NCI-H510A (cell line): ENCODE data around the gene TRMT10B.

Source experiments
- DNase-seq: peaks from one replicate; lab custom pipeline; 2025; lab: John Stamatoyannopoulos, UW

TRMT10B gene, protein sequence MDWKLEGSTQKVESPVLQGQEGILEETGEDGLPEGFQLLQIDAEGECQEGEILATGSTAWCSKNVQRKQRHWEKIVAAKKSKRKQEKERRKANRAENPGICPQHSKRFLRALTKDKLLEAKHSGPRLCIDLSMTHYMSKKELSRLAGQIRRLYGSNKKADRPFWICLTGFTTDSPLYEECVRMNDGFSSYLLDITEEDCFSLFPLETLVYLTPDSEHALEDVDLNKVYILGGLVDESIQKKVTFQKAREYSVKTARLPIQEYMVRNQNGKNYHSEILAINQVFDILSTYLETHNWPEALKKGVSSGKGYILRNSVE

GRCh38 chr9:37753489-37754190, at the start of gene TRMT10B:
TRMT10B (plus strand) TSS chr9:37753805; CDS start chr9:37761932, 8,127 bp downstream.
- DNase-seq = peak; percentile 25

DNA sequence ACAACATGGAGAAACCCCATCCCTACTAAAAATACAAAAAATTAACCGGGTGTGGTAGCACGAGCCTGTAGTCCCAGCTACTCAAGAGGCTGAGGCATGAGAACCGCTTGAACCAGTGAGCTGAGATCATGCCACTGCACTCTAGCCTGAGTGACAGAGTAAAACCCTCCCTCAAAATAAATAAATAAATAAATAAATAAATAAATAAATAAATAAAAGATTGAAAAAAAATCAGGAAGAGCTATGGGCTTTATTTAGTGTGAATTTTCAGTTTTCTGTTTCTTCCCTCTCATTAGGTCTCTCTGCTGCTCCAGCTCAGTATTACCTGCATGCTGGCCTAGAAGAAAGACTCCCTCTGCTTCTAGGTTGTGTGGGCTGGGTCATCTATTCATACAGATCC, 47.8 kb upstream of the TRMT10B start:
- no peak for DNase-seq

DNA sequence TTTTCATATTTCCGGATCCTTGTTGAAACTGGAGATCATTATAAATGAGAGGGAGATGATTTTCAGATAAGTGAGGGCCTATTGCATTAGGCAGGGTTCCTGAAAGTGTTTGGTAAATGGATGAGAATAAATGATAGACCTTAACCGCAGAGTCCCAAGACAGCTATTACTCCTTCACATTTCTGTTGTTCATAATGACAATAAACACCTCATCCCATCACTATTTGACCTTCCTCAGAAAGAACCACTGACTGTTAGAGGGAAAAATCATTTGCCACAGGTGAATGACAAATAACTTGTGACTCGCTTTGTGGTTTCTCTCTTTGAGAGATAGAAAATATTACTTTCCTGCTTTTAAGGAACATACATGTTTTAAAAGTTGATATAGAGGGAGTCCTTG, 47.3 kb upstream of the TRMT10B start:
- no peak for DNase-seq

DNA sequence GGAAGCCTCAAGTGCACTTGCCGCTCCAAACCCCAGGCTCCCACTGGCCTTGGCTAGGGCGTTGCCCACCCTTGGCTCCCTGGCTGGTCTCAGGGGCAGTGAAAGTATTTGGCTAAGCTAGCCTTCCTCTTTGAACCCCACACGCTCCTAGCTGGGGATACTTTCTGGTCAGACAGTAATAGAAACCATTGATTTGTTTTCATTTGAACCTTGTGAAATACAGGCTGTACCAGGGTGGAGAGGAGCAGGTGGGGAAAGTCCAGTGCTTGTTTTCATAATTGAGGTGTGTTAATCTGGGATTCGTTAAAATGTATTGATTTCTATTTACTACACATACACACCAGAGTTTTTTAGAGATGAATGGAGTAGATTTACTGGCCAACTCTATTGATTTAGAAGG, 45.9 kb upstream of the TRMT10B start:
- DNase-seq = no peak

GRCh38 chr9:37710046-37710445, 43.6 kb upstream of the TRMT10B start:
- DNase-seq = no peak

DNA sequence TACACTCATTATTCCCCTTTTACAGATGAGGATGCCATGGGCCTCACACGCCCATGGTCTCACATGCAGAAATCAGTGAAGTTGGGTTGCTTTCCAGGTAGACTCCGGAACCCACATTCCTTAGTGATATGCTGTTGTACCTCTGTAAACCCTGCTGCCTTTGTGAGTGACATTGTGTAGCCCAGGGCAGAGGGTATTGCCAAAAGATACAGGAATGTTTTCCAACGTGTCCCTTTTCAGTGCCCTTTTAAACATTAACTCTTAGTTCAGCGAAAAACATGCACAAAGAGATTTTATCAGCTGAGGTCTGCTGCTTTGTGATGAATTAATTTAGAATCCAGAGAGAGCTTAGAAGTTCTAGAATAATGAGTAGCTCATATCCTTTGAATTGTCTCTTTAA, 38.3 kb upstream of the TRMT10B start:
- no peak for DNase-seq

DNA sequence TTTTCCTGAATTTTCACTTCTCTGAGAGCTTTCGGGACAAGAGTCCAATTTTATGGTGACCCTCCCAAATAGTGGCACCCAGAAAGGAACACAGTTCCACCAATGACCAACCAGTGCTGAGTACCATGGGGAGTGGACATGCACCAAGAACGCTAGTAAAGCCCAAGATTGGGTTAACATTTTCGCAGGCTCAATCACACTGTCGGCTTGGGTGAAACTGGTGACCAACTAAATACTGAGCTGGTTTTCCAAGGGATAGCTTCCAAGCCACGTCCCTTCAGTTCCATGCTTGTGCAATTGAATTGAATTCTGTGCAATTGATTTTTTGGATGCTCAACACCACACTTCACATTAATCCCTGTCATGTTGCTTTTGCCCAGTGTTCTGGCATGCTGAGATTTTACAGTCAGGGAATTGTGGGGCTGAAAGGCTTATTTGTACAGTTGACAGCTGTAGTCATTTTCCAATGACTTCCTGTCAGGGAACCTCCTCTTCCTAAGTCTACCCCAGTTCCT, 37.6 kb upstream of the TRMT10B start:
- no peak for DNase-seq

GRCh38 chr9:37719526-37719925, 34.1 kb upstream of the TRMT10B start:
- DNase-seq = no peak

- DNase-seq = no peak
These were observed 26.6 kb upstream of the TRMT10B start for GRCh38 chr9:37727013-37727412.

- DNase-seq = no peak
These were observed 24.1 kb upstream of the TRMT10B start for GRCh38 chr9:37729499-37729898.

DNA sequence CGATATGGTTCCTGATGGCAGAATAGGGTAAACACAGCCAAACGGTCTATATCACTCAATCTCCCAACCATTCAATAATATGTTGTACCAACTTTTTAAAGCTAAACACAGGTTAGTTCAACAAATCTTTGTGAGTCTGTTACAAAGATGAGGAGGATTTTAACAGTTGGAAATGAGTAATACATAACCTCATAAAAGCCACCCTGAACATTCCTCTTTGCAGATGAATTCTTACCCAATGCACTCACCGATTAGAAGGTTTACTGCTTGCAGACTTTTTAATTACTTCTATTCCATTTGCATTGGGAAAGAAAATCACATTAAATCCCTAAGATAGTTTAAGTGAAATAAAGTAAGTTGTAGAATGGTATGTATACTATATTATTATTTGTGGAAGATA, 23.3 kb upstream of the TRMT10B start:
- no peak for DNase-seq

GRCh38 chr9:37730839-37731238, 22.8 kb upstream of the TRMT10B start:
- DNase-seq = no peak

DNA sequence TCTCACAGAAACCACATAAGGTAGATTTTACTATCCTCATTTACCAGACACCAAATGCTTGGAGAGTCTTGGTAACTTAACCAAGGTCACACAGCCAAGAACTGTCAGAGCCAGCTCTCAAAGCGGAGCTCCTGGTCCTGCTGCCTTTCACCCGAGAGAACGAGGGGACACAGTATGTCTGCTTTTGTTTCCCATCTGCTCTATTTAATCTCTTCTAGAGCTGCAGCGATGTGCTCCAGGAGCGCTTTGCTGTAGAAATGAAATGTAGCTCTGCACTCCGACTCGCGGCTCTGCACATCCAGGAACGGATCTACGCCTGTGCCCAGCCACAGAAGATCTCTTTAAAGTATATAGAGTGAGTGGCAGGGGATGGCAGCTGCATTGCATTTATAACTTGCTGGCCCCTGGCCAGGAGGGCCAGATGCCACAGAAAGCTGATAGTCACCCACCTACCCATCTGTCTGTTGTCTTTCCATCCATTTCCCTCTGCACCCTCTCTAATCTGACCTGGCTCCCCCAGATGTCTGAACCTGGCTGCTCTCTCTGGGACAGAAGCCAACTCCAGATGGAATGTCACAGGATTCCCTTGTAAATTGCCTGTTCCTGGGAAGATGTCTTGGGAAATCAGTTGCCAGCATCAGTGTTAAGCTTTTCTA, 21.4 kb upstream of the TRMT10B start:
- DNase-seq = no peak

DNA sequence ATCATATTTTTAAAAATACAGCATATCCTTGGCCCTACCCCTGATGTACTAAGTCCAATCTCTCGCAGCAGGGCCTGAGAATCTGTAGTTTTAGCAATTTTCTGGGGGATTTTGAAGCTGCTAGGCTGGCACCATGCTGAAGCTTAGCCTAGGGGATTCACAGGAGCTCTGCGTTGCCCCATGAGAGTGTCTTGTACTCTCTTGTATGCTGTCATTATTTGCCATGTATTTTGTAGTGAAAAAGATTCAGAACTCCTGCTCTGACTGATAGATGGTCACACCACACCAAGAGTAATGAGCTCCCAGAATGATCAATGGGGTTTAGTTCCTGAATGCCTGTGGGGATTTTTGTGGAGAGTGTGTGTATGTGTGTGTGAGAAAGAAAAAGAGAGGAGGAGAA, 20.7 kb upstream of the TRMT10B start:
- DNase-seq = no peak

GRCh38 chr9:37739222-37739621, 14.4 kb upstream of the TRMT10B start:
- no peak for DNase-seq

DNA sequence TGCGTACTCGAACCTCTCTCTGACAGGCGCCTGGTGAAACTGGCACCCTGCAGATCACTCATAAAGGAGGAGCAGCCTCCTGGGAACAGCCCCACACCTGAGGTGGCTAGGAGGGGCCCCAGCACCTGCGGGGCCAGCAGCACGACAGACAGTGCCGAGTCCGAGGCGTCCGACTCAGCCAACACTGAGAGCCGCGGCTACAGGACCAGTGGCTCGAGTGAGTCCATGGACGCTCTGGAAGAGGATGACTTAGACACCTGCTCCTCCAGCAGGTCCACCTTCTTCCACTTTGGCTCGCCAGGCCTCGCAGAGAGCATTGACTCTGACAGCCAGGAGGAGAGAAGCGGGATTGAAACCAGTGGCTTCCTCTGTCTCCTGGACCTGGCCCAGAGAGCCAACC, 13.5 kb upstream of the TRMT10B start:
- DNase-seq = no peak

DNA sequence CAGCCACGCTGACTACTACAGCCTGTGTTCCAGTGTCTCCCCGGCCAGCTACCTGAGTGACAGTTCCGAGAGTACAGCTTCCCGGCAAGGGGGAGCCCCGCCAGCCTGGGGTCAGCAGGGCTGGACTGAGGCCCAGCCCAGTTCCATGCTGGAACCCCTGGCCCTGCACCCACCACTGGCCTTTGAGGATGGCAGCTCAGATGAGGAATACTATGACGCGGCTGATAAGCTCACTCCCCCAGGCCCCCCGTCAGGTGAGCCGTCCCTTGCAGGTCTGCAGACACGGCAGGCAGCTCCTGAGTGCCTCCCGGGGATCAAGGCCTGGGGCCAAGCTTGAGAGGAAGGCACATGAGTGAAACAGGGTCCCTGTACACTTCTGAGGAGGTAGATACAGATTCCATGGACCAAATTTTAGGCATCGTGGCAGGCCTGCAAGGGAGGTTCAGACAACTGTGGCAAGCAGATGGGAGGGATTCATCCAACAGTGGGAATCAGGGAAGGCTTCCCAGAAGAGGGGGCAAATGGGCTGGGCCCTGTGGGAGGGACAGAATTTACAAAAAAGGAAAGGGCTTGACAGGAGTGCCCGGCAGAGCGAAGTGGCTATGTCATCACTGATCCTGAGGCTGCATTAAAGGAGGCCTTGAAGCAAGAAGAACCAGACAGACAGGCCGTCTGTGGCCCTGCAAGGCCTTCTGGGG, 12.8 kb upstream of the TRMT10B start:
- DNase-seq = no peak

DNA sequence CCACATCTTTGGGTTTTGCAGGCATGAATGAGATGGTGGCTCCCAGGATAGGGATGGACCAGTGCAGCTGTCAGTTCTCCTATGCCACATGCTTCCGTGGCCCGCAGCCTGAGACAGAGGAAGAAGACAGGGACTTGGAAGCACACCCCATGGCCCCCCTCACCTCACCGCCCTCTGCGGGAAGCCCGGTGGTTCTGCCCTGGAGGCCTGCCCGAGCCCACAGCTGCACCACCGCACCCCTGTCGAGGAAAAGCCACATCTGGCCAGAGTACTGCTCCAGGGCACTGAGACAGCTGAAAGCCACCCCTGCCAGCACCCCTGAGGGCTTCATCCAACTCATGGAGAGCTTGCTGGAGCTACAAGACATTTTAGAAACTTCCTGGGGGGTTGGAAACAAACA, 7.6 kb upstream of the TRMT10B start:
- no peak for DNase-seq

GRCh38 chr9:37746448-37747270, 6.9 kb upstream of the TRMT10B start:
- DNase-seq = no peak

GRCh38 chr9:37747271-37747753, 6.3 kb upstream of the TRMT10B start:
- no peak for DNase-seq

DNA sequence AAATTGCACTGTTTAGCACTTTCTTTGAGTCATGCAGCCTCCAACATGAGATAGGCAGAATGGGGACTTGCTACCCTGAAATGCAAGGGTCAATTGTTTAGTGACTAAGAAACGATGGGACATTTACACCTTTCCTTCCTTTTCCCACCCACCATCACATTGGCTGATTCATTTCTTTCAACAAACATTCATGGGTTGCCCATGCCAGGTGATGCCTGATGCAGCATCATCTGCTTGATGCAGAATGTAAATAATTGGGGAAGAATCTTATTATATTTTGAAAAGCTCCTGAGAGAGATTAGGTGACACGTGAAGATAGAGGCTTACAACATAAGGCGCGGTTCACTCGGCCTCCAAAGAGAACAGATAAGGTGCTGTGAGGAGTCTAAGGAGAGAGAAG, 4.5 kb upstream of the TRMT10B start:
- DNase-seq = no peak
